HG03060 (cell line): ENCODE data around the gene HIVEP3.
A peak's percentile ranks its signal among the peaks of the same experiment; 100 is the strongest.

Experiments used
- ATAC-seq: cut with Tn5 transposase; IDR thresholded peaks from one replicate; pipeline ENCODE4 v1.9.1; 2021; ENCODE audit warnings: low read depth, moderate number of reproducible peaks; ENCODE audit not compliant: unreplicated experiment

HIVEP3 gene

DNA sequence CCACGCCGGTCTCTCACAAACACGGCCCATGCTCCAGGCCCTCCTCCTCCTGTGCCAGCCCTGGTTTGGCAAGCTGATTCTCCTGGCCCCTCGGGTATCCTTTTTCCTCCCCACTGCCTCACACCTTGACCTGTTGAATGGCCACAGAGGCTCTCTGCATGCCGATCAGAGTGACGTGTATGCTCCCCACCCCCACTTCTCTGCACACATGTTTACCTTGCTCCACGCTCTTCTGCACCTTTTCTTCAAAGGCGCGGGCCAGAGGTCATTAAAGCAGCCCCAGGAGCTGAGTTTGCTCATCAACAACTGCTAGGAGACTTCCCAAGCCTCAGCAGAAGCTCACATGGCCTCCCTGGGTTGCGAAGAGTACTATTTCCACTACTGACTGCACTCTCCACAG is 295.0 kb downstream of the HIVEP3 start:
- no peak for ATAC-seq

DNA sequence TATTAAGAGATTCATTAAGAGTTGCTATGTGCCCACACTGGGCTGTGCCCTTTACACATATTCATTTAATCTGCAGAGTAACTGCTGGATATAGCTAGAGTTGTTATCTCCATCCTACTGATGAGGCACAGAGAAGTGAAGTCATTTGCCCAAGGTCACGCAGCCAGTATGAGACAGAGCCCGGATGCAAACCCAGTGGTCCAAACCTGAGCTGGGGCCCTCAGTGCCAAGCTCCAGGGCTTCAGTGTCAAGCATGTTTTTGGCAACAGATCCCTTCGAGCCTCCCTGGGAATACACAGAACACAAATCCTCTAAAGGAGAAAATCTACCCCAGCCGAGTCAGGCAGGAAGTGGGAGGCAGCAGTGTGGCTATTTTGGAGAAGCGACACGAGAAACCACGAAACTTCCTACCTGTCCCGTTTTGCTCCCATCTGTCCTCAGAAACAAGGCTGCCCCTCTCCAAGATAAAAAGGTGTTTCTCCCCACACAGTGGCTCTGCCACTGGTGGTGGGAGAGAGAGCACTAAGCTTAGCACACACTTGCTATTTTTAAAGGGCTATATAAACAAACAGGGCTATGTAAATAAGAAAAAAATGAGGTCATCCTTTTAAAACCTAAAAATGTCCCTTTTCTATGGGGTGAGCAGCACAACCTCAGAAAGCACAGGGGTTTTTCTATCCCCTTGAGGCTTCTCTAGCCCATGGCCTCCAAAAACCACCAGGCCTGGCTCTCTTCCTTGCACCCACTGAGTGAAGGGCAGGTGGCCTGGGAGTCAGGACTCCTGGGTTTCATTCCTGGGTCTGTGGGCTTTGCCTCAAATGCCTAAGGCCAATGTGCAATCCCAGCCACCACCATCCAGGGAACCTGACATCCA is 295.6 kb downstream of the HIVEP3 start:
- peak; percentile 81 for ATAC-seq

DNA sequence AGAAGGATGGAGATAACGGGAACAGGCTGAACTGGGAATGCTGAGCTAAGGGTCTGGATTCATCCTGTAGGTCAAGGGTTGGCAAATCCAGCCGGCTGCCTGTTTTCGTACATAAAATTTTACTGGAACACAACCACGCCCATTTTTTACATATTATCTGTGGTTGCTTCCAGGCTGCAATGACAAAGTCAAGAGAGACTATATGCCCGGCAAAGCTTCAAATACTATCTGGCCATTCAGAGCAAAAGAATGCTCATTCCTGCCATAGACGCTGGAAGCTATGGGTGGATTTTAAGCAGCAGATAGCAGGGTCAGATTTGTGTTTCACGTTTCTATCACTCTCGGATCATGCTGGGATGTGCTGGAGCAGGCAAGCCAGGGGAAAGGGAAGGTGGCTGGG is 296.3 kb downstream of the HIVEP3 start:
- no peak for ATAC-seq

DNA sequence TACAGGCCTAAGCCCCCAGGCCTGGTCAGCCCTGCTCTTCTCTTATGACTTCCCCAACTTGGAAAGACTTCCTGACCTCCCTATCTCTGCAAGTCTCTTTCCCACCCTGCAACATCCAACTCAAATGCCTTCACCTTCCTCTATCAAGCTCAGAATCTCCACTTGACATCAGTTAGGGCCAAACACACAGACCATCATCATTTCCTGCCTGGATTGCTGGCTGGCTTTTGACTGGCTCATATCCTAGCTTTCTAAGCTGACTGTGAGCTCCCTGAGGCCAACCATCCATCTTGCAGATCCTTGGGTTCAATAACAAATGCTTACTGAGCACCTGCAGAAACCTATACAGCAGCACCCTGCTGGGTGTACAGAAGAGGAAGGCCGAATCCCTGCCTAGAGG is 296.9 kb downstream of the HIVEP3 start:
- ATAC-seq = no peak

DNA sequence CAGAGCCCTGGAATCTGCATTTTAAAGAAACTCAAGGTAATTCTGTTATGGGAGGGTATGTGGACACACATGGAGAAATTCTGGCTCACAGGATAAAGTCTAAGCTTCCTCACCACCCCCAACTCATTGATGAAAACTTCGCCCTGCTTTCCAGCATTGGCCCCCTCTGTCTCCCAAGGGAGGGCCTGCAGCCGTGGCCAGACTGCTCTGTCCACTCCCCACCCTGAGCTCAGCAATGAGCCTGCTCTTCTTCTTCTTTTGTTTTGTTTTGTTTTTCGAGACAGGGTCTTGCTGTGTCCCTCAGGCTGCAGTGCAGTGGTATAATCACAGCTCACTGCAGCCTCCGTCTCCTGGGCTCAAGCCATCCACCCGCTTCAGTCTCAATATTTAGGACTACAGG is 297.5 kb downstream of the HIVEP3 start:
- ATAC-seq = no peak

DNA sequence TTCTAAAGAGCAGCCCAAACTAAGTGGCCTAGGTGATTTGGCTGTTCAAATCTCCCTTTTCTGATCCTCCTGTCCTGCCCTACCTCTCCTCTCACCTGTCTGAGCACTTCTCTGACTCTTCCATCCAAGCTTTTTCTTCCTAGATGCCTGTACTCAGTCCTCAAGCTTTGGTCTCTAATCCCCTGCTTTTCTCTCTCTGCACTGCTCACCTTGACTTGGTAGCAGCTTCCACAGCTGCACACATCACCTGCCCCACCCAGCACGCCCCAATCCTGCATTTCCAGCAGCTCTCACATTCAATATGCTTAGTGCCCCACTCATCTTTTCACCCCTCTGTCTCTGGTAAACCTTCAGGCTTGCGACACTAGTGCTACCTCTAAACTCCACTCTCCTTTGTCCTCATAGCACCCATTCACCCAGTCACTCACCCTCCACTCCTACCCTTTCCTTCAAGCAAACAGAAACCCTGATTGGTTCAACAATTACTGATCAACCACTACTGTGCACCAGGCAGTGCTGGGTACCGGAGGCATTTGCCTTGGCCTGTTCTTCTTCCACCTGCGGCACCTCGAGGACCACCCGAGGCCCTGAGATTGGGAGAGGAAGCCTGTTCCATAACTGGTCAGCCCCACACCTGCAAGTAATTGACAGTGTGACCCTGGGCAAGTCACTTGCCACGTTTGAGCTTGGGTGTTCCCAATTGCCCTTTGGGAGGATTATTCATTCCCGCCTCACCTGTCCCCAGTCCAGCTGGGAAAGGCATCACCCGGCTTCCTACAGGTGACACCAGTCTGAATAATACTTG is 298.2 kb downstream of the HIVEP3 start:
- ATAC-seq = no peak

DNA sequence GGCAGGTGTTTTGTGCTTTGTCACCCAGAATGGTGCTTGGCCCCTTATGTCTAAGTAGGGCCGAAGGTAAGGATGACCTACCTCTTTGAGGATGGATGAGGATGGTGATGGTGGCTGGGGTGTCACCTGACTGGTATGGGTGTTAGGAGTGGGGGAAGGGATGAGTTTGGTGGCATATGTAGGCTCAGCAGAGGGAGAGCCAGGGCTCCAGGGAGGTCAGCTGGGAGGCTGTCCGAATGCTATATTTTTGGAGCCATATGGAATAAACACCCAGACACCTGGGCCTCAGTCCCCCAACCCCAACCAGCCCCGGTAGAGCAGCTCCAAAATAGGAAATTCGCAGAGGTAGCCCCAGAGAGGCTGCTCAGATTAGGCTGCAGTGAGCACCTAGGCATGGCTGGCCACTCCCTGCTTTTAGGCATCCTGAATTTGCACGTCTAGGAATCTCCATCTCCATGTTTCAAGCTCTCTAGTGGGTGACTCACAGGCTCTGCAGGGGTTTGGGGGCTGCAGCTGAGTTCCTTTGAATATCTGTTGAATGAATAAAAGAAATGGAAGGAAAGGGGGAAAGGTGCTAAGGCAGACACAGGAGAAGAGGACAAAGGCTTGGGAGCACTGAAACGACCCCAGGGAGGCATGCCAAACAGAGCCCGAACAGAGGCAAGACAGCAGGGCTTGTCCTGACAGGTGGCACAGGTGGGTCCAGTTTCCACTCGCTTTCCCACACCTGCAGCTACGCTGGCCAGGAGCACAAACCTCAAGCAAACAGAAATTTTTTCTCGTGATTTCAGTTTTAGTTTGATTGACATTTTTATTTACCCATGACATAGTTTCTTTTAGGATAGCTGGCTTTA is 299.0 kb downstream of the HIVEP3 start:
- no peak for ATAC-seq

DNA sequence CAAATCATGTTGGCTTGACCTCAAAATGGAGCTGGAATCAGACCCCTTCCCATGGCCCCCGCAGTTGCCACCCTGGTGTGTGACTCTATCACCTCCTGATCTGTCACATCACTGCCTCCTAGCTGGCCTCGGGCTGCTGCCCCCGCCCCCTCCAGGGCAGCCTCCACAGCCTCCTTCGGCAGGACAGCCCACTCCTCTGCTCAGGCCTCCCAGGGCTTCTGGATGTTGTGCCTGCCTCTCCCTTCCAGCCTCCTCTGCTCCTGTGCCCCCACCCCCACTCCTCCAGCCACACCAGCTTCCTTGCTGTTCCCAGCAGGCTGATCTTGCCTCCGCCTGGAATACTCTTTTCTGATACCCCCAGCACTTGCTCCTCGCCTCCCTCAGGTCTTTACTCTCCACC is 299.9 kb downstream of the HIVEP3 start:
- ATAC-seq = no peak

DNA sequence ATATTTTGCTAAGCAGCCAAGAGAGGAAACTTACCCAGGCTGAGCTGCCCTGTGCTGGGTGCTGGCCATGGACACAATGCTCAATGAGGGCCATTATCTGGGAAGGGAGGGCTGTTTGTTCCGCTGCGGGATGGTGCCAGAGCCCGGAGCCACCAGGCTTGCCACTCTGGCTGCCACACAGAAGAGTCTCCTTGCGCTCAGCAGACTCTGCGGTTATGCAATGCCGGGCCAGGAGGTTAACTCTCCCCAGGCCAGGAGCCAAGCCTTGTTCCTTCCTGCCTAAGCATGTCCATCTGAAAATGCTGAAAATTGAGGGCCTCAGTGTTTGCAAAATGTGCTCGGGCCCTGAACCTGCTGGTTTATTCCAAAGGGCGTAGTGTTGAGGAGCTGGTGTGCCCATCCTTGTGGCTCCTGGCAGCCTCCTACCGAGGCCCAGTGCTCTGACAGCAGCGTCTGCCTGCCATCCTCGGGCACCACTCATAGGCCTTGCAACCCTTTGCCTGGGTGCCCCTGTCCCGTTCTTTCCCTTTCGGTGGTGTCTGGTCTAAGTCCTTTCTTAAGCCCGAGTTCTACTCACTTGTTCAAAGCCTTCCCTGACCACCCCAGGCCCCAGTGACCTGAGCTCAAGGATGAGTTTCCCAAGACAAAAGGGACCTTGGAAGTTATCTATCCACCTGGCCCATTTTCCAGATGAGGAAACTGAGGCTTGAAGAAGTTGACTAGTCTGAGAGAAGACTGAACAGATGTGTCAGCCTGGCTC is 300.5 kb downstream of the HIVEP3 start:
- ATAC-seq = no peak

DNA sequence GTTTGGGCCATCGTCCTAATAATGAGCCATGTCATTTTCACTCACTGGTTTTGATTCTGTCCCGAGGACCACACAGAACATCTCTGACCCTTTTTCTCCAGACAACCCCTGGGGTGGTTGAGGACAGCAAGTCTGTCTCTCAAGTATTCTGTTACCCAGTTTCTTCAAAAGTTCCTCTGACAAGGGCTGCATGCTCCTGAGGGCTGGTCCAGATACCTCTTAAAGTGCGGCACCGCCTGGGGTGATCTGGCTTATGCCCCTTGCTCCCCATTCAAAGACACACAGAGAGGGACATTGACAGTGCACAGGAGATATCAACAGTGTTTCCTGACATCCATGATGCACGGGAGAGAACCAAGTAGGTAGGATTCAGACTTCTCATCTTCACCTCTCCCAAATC is 301.4 kb downstream of the HIVEP3 start:
- no peak for ATAC-seq

DNA sequence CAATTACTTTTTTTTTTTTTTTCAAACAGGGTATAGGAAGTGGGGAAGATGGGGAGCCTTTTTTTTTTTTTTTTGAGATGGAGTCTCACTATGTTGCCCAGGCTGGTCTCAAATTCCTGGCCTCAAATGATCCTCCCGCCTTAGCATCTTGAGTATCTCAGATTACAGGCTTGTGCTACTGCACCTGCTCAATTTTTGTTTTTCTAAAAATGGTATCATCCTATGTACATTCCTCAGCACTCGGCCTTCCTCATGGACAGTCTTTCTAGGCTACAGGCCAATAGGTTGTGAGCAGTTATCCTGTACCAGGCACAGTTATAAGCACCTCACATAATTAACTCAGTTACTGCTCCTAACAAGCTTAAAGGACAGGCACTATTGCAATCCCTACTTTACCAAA is 302.2 kb downstream of the HIVEP3 start:
- no peak for ATAC-seq

DNA sequence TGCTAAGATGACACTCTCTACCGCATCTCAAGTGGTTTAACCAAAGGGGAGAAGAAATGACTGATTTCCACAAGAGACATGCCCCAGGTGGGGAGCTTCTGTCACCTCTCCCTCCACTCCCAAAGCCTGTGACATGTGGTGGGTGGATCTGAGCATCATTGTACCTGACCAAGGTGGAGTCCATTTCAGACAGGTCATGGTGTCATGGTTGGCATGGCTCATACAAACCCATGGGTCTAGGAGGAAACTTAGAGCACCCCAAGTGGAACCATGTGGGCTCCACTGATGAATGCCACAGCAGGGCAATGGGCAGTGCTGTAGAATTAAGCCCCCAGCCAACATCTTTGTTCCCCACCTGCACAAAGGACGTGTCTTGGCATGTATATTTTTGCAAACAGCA is 302.7 kb downstream of the HIVEP3 start:
- ATAC-seq = no peak

DNA sequence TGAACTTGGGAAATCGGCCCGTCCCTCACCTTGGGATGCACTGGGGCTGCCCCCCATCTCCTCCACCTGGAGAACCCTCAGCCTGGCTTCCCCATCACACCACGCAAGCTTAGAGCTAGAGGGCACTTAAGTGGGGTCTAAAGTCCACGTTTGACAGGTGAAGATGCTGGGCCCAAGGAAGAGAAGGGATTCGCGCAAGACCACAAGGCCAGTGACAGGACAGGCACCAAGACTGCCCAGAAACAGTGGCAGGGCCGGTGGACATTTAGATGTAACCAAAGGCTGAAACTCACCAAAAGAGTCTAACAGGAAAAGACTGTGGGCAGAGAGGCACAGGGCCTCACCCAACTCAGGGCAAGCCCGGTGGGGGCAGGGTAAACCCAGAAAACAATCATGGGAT is 303.4 kb downstream of the HIVEP3 start:
- no peak for ATAC-seq

DNA sequence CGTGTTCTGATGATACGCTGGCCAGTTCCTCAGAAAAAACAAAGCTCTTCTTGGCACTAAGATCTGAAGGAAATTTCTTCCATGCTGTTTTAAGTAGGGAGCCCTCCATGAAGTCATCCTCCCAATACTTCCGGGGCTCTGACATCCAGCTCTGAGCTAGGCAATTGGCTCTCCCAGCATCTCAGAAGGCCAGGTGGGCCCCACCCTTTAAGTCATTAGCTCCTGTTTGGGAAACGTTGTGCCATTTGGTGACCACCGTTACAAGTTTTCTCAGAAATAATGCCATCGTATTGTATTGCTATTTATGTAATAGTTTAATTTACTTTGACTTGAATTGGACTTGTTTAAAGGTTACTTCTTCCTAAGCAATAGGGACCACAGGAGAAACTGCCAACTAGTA is 303.9 kb downstream of the HIVEP3 start:
- no peak for ATAC-seq

DNA sequence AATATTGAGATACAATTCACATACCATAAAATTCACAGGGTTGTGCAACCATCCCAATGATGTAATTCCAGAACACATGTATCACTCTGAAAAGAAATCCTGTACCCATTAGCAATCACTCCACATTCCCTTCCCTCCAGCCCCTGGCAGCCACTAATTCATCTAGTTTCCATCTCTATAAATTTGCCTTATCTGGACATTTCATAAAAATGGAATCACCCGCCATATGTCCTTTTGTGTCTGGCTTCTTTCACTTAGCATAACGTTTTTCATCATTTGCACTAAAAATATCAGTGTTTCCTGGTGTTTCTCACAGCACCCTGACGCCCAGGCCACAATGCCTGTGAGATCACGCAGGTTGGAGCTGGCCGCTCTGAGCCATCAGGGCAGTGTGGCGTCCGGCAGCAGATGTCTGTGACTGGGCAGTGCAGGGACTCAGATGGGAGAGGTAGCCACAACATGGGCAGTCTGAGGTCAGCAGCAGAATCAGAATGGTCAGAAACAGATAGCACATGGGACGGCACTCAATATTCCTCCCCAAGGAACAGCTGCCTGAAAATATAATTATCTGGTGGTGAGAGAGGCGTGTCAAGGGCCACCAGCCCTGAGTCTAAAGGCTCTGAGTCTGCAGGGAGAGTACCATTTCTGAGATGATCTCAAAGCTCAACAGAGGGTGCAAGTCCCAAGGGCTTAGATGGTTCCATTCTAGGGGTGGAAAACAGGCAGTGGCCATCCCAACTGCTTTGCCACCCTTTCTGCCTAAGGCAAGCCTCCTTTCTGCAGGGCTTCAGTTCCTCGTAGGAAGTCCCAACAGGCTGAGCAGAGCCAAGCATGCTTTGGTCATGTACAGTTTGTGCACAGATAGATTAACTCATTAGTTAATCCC is 304.8 kb downstream of the HIVEP3 start:
- no peak for ATAC-seq

DNA sequence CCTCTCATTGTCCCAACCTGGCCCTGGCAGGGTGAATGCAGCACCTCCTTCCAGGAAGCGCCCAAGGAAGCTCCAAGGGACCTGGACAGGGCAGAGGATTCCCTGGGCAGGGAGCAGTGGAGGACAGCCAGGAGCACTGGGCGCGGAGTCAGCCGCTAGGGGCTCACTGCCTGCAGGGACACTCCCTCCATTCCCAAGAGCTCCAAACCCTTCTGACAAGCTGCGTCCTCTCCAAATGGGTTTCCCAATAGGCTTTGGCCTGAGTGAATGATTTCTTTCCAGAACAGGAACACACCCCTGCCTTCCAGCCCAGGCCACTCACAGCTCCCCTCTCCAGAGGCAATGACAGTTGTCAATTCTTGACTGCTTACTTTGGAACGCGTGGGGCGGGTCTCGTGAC is 305.8 kb downstream of the HIVEP3 start:
- no peak for ATAC-seq

DNA sequence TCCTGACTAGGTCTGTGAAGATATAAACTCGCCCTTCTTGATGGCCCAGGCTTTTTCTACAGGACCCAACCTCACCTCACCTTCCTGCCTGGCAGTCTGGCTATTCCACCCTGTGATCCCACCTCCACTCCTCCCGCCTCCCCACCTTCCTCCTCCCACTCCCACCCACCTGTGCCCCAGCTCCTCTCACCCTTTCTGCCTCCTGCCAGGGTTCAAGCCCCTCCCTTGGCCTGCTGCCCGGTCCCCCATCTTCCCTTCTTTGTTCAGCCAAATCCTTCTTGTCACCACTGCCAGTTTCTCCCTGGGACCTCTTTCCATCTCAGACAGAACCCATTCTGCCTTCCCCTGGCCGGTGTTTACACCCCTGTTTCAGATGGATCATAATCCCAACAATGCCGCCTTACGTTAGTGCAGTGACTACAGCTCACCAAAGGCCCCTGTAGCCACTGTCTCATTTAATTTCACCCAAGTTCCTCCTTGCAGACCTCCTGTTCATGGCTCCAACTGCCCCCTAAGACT is 306.7 kb downstream of the HIVEP3 start:
- ATAC-seq = no peak

DNA sequence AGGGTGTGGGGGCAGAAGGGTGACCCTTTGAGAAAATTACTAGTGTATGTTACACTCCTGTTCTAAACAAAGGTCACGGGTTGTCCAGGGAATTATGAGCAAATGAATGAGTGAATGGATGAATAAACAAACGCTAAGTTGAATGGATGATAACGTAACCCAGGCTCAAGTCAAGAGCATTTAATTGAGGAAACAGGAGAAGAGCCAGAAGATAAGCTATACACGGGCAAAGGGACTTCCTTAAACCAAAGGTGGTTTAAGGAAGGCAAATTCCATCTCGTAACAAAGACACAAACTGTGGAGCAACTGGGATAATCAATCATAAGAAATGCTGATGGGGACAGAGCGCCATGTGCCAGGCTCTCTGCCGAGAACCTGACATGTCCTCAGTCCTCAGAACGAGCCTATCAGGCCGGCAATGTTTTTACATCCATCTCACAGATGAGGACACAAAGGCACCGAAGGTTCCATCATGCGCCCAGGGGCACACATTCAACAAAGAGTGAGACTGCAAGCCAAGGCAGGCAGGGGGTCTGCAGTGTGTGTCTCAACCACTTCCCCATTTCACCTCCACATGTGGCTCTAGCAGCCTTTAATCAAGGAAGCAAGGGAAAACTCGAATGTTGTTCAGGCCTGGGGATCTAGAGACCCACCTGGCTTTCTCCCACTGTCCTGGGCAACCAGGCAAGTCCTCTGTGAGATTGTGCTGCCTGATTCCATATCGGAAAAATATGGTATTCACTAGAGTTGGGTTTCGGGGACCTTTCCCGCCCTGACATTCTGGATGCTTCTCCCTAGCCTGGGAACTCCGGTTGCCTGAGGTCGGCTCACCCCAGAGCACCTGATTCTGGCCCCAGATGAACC is 307.4 kb downstream of the HIVEP3 start:
- no peak for ATAC-seq
